HG03280 (cell line): ENCODE results near the gene ZCCHC4.

ENCODE experiments used
- ATAC-seq: cut with Tn5 transposase; IDR thresholded peaks from one replicate; pipeline ENCODE4 v1.9.1; 2021; ENCODE audit warnings: mild to moderate bottlenecking, moderate library complexity; ENCODE audit not compliant: unreplicated experiment

ZCCHC4 gene

GRCh38 chr4:25312496-25313200 lies at the start of gene ZCCHC4:
TSS of gene ZCCHC4 (plus strand) at chr4:25312774. CDS start at chr4:25312810, 36 bp downstream.
- ATAC-seq: peak; percentile 89

DNA sequence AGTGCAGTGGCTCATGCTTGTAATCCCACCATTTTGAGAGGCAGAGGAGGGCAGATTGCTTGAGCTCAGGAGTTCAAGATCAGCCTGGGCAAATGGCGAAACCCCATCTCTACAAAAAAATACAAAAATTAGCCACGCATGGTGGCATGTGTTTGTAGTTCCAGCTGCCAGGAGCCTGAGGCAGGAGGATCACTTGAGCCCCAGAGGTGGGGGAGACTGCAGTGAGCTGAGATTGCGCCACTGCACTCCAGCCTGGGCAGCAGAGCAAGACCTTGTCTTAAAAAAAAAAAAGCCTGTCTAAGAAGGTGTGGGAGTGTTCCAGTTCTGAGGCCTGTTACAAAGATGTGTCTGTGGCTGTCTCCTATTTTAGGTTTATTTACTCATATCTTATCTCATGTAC lies 40.7 kb upstream of the ZCCHC4 start:
- ATAC-seq: no peak

DNA sequence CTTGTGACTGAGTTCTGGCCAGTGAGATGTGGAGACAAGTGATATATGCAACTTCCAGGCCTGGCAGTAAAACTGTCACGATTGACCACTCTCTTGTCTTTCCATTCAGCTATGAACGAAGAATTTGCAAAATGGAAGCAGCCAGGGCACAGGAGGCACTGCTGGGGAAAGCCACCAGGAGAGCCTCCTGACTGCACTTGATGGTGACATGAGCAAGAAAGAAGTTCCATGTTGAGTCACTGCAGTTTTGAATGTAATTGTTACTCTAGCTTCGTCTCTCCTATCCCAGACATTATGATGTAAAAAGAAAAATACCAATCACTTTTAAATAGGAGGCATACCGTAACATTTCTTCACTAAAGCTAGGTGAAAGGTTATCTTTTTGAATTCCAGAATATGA lies 32.4 kb upstream of the ZCCHC4 start:
- no peak for ATAC-seq

- ATAC-seq: no peak
Measured at GRCh38 chr4:25283948-25284347, 28.6 kb upstream of the ZCCHC4 start.

DNA sequence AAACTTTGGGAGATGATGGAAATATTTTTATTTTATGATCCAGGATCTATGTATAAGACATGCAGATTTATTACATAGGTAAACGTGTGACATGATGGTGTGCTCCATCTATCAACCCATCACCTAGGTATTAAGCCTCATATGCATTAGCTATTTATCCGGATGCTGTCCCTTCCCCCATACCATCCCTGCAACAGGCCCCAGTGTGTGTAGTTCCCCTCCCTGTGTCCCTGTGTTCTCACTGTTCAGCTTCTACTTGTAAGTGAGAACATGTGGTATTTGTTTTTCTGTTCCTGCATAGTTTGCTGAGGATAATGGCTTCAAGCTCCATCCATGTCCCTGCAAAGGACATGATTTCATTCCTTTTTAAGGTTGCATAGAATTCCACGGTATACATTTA lies 28.1 kb upstream of the ZCCHC4 start:
- ATAC-seq: no peak

GRCh38 chr4:25290490-25291067 lies 22.0 kb upstream of the ZCCHC4 start:
- no peak for ATAC-seq

DNA sequence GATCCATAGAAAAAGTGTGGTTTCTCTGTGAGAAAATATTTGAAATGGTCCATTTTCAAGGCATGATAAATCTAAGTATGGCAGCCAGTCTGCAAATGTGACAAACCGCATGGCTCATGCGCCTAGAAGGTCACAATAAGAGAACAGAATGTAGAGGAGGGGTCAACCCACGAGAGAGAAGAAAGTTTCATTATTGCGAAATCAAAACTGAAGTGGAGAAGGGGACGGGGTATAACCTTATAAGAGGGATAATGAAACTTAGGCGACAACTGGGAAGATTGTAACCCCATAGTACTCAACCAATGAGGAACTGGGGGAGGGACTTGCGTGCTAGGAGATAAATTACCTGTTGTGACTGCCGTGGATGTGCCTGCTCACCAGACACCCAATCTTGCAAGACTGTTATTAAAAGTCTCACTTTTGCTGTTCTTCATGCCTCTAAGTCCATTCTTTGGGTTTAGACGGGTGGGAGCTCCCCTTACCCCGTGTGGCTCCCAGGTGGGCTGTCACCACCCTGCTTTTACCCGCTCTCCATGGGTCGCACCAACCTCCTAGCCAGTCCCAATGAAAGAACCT lies 21.3 kb upstream of the ZCCHC4 start:
- no peak for ATAC-seq

- no peak for ATAC-seq
Measured at GRCh38 chr4:25297528-25298242, 14.9 kb upstream of the ZCCHC4 start.

DNA sequence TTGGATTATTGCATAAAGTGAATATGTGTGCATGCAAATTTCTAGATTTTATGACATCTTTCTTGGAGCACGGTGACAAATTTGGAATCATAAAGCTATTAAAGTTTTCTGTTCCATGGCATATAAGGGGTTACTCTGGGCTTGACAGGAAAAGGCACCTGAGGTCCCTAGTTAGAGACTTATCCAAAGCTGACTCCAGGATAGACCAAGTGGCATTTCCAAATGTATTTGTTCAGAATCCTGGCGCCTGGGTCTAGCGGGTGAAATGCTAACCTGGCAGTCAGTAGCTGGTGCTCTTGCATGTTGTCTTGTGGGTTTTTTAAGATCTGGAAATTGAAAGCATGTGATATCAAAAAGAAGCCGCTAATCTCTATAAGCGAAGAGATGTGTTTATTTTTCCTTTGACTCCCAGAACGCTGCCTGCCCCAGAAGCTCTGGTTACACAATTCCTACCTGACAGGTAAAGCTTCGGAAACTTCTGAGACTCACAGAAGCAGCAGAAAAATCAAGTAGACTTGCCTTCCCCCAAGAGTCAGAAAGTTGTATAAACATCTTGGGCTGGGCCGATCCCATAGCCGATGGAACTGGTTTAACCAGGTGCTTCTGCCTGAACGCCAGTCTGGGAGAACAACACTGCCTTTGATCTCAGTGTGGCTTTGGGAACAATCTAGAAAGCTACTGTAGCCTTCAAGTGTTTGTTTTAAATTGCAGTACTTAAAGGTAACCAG lies 12.9 kb upstream of the ZCCHC4 start:
- ATAC-seq: no peak

DNA sequence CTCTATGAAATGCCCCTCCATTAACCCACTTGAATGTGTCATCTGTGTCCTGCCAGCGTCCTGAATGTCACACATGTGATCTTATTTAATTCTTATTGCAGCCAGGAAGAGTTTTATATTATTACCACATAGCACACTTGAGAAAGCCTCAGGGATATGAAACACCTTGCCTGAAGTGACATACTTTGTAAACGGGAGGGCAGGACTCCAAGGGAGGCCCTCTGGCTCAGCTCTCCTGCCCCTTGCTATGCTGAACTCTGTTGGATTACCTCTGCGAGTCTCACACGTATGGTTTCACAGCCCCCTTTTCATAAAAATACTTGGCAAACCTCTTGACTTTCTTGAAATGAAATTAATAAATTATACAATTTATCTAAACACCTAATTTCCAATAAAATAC lies 11.1 kb upstream of the ZCCHC4 start:
- ATAC-seq: no peak

DNA sequence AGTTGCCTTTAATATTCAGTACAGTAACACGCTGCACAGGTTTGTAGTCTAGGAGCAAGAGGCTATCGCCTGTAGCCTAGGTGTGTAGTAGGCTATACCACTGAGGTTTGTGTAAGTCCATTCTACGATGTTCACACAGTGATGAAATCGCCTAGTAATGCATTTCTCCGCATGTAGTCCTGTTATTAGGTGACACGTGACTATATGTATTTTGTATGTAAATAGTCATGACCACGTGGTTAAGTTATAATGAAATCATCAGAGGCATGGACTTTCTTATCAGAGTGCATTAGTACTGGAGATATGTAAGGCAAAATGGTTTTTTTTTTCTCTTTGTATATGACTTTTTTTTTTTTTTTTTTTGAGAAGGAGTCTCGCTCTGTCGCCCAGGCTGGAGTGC lies 9.9 kb upstream of the ZCCHC4 start:
- no peak for ATAC-seq

- no peak for ATAC-seq
Measured at GRCh38 chr4:25303578-25303977, 9.0 kb upstream of the ZCCHC4 start.

DNA sequence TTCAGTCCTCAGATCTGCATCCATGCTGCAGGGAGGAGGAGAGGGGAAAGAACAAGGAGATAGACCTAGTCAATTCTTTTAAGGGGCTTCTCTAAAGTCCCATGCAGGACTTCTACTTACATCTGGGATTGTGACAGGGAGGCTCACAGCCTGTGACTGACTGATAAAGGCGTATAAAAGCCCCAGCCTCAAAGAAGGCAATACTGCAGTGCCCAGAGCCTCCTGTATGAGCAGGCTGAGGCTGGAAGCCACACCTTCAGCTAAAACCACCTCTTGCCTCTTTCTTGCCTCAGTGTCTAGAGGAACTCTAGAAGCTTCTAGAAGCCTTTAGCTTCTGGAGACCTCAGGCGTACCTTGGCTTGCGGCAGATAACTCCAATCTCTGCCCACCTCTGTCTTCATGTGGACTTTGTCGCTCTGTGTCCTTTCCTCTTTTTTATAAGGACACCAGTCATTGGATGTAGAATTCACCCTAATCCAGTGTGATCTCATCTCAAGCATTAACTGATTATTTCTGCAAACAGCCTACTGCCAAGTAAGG lies 6.0 kb upstream of the ZCCHC4 start:
- no peak for ATAC-seq

- no peak for ATAC-seq
Measured at GRCh38 chr4:25307596-25307995, 5.0 kb upstream of the ZCCHC4 start.

- no peak for ATAC-seq
Measured at GRCh38 chr4:25308306-25308705, 4.3 kb upstream of the ZCCHC4 start.

DNA sequence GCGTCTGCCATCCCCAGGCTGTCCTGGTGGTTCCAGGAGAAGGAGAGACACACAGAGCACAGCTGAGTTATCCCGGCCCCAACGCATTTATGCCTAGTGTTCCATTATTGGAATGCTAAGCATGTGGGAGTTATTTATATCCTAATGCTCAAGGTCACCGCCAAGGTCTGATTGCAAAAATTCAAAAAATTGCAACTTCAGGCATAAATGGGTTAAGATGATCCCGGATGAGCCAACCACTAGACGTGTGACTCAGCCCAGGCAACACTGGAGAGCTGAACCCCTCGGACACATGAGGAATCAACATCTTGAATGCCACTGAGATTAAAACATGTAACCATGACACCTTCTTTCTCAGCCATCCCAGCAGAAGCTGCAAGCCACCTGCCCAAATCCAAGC lies 3.8 kb upstream of the ZCCHC4 start:
- no peak for ATAC-seq

DNA sequence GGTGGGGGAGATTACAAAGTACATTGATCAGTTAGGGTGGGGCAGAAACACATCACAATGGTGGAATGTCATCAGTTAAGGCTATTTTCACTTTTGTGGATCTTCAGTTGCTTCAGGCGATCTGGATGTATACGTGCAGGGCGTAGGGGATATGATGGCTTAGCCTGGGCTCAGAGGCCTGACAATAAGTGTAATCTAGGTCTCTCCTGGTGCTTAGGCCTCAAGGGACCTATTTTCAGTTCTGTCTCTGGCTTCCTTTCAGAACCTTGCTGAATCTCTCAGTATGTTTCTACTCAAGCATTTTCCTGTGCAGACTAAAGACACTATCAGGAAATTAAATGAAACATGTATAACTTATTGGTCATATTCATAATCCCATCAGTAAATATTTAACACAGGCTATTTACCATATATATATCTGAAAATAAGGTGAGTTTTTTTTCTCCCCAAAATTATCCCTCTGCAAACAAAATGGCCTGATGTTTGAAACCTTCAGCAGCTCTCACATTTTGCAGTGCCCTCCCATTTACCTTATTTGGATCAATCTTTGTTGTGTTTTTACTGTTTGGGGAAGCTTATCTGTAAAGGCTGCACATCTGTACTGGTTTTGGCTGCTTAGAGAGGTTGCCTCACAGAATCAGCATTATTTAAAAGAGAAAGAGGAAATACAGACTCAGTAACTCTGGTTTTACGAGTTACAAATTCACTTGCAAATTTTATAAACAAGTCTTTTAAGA lies 2.3 kb upstream of the ZCCHC4 start:
- ATAC-seq: peak; percentile 44

DNA sequence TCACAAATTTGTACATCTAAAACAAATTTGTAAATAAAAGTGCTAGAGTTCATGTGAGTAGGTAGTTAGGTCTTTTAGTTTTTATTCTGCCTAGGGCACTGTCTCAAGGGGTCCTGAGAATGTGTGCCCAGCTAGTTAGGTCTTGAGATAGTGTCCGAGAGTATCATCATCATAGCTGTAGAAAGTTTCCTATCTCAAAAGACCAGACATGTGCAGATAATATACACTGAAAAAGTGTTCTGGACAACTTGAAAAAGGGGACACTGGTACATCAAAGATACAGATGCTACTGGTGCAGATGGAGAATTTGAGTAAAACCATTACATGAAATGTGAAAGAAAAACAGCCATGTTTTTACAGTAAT lies 1.8 kb upstream of the ZCCHC4 start:
- no peak for ATAC-seq

GRCh38 chr4:25313201-25313895 lies 774 bp downstream of the ZCCHC4 start:
- no peak for ATAC-seq

DNA sequence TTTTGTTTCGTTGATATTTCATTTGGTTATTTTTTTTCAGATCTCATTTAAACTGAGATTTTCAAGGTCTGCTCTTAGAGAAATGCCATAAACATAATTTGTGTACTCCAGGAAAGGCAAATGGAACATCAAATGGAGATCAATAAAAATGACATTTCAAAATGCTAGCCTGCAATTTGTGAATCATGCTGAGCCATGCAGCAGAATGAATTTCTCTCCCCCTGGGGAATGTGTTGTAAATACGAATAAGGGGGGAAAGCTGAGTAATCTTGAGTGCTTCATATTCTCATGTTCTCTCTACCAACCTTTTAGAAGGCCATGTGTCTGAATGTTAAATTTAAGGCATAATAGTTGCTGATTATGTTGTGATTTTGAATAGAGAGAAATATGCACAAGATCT lies 7.8 kb downstream of the ZCCHC4 start:
- ATAC-seq: no peak
